C1 segment of cervical spinal cord (tissue), 14 donors: Measurements from ENCODE around the gene ADARB1.
A peak's percentile ranks its signal among the peaks of the same experiment; 100 is the strongest.

Experiments
- DNase-seq, 14 donors: peaks; one replicate each; lab custom pipeline; 2025; lab: John Stamatoyannopoulos, UW

ADARB1 gene

DNA sequence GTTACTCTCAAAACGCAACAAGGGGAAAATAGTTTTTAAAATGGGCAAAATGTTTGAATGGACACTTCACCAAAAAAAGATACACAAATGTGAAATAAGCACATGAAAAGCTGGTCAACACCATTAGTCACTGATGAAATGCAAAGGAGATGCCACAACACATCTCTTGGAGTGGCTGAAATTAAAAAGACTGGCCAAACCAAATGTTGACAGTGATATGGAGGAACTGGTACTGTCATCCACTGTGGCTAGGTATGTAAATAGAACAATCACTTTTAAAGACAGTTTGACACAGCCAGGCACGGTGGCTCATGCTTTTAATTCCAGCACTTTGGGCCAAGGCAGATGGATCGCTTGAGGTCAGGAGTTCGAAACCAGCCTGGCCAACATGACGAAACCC lies 122.2 kb downstream of the ADARB1 start:
- DNase-seq = no peak

DNA sequence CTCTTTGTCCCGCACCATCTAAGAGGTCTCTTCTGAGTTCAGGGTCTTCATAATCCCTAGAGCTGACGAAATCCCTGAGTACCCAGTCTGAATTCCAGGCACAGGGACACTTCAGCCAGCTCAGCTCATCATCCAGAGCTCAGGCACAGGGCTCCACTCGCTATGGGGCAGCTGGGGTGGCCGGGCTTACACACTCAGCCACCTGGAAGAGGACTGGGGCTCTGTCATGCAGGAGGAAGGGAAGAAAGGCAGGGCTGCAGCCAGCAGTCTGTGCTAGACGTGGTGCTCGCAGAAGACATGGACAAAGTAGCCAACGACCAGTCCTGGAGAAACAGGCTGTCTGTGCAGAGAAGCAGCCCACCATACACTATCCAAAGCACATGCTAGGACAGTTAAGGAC lies 124.8 kb downstream of the ADARB1 start:
- DNase-seq = no peak

- DNase-seq = no peak
Observed at GRCh38 chr21:45200031-45200430, 125.7 kb downstream of the ADARB1 start.

GRCh38 chr21:45200581-45201296 lies 126.4 kb downstream of the ADARB1 start:
- no peak for DNase-seq

DNA sequence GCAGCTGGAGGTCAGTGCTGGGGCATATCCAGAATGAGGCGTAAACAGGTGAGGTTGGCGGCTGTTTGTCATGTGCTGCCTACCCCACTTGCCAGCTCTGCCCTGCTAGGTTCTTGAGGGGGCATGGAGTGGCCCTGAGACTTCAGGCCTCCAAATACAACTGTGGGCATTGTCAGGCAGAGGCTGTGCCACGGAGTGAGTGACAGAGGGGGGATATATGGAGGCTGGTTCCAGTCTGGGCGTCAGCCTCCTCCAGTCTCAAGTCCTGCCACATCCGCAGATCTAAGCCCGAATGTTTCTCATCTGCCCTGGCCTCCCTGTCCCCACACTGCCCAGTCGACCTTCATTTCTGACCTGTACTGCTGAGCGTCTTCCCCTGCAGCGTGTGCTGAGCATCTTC lies 128.0 kb downstream of the ADARB1 start:
- no peak for DNase-seq

DNA sequence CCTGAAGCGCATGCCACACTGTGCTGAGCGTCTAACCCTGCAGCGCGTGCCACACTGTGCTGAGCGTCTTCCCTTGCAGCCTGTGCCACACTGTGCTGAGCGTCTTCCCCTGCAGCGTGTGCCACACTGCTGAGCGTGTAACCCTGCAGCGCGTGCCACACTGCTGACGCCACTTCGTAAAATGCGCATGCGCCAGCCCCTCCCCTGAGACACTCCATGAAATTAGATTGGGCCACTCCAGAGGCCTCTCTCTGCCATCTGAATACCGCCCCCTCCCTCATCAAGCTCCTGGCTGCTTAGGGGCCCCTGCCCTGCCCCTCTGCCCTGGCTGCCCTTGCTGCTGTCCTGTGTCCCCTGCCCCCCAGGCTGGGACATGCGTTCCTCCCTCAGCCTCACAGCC lies 128.5 kb downstream of the ADARB1 start:
- peak in 1 of 14 donors; percentile 33 for DNase-seq

GRCh38 chr21:45203983-45204382 lies 129.6 kb downstream of the ADARB1 start:
- DNase-seq = no peak

DNA sequence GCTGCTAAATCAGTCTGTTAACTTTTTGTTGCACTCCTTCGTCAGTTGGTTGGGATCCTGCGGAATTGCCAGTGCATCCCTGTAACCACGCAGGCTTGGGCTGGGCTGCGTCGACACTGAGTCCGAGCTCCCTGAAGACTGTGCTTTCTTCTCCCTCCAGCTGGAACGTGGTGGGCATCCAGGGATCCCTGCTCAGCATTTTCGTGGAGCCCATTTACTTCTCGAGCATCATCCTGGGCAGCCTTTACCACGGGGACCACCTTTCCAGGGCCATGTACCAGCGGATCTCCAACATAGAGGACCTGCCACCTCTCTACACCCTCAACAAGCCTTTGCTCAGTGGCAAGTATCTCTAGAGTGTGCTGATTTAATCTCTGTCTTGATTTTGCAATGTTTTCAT lies 130.0 kb downstream of the ADARB1 start:
- no peak for DNase-seq

DNA sequence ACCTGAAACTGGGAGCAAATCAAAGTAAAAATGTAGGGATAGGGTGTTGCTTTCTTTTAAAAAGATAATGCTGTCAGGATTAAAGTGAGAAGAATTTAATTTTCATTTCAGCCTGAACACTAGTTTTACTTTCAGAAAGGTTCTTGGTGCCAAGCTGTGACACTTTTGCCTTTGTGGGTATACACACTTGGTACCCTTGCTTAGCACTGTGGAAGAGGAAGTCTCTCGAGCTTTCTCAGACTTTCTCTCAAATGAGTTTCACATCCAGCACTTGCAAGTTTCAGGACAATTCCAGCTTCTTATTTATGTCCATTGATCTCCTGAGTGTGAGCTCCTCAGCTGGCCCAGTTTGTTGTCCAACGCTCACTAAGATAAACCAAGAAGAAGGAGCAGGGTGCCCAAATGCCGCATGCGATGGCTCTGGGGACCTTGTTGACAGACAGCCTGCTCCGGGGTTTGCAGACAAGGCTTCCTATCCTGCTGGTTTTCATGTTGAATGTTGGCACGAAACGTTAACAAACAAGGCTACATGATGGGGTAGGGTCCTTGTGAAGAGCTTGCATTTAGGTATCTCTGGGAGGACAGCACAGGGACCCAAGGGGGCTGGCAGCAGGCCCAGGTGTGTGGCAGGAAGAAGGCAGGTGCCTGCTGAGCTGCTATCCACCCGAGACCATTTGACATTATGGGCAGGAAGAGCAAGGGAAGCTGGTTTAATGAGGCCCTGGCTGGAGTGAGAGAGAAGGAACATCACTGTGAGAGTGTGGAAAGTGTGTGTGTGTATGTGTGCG lies 133.7 kb downstream of the ADARB1 start:
- peak in 1 of 14 donors; percentile 35 for DNase-seq

DNA sequence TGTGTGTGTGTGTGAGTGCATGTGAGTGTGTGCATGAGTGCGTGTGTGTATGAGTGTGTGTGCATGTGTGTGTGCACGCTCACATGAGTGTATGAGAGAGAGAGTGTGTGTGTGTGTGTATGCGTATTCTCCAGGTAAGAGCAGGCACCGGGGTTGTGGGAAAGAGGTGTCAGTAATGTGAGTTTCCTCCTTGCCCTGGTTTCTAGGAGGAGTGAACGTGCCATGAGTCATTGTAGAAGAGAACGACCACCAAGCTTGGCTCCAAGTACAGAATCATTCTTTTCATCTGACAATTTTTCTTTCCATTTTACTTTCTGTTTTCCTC lies 134.2 kb downstream of the ADARB1 start:
- no peak for DNase-seq

DNA sequence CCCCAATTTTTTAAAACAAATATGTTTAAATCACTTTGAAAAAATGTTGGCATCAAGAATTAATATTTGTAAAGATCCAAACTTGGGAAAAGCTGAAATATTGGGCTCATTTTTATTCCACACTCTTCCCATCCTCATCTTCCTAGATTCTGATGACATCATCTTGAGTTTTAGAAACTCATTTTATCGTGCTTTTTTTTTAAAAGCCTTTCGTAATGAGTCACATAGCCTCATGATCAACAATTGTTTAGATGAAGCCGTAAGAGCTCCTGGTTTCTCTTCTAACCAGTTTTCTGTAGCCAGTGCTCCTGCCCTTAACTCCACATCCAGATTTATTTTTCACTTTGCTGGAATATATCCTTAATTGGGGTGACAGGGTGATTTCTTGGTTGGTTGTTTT lies 134.7 kb downstream of the ADARB1 start:
- DNase-seq = no peak

DNA sequence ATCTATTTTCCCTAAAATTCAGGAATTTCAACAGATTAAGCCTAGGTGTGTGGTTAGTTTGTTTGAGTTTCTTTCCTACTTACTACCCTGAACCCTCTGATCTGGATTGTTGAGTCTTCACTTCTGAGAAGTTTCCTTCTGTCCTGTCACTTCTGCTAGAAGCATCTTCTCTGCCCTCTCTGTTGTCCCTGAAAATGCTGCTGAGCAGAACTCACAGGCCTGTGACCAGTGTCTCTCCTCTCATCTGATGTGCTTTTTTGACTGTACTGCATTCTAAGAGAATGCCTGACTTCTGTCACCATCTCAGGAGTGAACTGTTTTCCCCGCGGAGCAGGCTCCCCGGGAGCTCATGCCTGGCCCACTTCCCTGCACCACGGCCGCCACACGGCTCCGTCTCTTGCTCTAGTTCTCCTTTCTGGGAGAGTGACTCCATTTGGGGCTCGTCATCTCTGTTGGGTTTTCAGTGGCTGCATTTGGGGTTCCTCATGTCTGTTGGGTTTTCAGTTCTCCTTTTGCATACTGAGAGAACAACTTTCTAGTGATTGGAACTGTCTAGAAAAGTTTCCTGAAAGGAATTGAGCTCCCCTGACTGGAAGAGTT lies 135.4 kb downstream of the ADARB1 start:
- DNase-seq = peak in 1 of 14 donors; percentile 14

DNA sequence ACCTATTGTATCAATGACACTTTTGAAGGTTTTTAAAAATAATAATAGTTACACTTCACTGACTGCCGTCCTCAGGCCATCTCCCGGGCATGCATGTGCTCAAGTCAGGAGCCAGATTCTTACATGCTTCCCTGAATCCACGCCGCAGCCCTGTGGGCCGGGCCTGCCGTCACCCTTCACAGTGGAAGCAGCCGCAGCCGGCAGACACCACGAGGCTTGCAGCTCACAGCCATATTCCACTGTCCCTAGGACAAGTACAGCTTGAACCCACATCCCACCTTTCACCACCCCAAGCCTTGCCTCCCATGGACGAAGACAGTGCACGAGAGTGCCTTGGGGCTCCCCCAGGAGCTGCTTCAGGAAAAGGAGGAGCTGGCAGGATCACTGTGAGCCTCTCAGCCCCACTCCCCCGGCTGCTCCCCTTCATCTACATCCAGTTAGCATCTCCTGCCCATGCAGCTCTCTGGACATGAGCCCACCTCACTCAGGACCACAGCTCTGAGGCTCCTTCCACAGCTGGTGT lies 136.1 kb downstream of the ADARB1 start:
- no peak for DNase-seq

GRCh38 chr21:45211661-45212060 lies 137.3 kb downstream of the ADARB1 start:
- DNase-seq = no peak

DNA sequence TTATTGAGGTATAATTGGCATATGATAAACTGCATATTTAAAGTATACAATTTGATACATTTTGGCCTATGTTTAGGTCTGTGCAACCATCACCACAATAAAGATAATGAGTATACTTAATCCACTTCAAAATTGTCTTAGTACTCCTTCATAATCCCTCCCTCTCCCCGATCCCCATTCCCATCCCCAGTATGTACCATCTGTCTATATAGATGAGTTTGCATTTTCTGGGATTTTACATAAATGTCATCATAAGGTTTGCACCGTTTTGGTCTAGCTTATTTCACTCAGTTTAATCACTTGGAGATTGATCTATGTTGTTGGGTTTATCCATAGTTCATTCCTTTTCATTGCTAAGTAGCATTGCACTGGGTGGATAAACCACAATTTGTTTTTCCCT lies 139.0 kb downstream of the ADARB1 start:
- DNase-seq = no peak

DNA sequence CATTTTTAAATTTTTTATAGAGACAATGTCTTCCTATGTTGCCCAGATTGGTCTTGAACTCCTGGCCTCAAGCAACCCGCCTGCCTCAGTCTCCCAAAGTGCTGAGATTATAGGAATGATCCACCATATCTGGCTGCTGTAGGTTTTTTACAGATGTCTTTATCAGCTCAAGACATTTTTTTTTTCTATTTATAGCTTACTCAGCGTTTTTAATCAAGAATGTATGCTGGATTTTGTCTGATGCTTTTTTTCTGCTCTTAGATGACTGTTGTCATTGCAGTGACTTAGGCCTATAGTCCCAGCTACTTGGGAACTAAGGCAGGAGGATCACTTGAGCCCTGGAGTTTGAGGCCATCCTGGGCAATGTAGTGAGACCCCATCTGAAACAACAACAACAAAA lies 140.8 kb downstream of the ADARB1 start:
- no peak for DNase-seq

GRCh38 chr21:45217010-45217409 lies 142.6 kb downstream of the ADARB1 start:
- DNase-seq = no peak

- DNase-seq = no peak
Observed at GRCh38 chr21:45219517-45219916, 145.1 kb downstream of the ADARB1 start.

DNA sequence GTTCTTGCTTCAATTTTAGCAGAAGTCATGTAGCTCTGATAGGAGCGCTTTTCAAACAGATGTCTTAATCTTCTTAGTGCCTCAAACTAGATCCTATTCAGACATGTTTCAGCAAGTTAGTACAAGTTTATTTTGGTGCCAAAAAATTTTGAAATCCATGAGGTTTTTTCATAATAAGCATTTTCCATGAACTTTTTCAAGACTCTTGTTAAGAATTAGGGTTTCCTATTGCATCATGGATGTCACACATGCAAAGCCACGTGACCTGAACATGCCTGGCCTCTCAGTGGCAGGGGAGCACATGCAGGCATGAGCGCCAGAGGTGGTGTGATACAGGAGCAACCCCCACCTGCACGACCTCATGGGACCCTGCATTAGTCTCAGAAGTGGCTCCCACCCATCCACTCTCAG lies 145.7 kb downstream of the ADARB1 start:
- DNase-seq = no peak

GRCh38 chr21:45220714-45221490 lies 146.5 kb downstream of the ADARB1 start:
- no peak for DNase-seq

DNA sequence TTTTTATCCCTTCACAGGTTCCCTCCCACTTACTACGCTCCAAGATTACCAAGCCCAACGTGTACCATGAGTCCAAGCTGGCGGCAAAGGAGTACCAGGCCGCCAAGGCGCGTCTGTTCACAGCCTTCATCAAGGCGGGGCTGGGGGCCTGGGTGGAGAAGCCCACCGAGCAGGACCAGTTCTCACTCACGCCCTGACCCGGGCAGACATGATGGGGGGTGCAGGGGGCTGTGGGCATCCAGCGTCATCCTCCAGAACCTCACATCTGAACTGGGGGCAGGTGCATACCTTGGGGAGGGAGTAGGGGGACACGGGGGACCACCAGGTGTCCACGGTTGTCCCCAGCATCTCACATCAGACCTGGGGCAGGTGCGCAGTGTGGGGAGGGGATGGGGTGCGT lies 147.6 kb downstream of the ADARB1 start:
- DNase-seq = no peak
